COLO829 (cell line): Measurements from ENCODE around the gene BATF2.
"Not testable (repeated sequence)": the region's sequence is repeated elsewhere in the genome, so short reads cannot be mapped to it uniquely, and the experiment has no call there.

Experiments used
- DNase-seq: peaks from one replicate; pipeline ENCODE4 v3.0.0; 2012; ENCODE audit warnings: low spot score

BATF2 gene

DNA sequence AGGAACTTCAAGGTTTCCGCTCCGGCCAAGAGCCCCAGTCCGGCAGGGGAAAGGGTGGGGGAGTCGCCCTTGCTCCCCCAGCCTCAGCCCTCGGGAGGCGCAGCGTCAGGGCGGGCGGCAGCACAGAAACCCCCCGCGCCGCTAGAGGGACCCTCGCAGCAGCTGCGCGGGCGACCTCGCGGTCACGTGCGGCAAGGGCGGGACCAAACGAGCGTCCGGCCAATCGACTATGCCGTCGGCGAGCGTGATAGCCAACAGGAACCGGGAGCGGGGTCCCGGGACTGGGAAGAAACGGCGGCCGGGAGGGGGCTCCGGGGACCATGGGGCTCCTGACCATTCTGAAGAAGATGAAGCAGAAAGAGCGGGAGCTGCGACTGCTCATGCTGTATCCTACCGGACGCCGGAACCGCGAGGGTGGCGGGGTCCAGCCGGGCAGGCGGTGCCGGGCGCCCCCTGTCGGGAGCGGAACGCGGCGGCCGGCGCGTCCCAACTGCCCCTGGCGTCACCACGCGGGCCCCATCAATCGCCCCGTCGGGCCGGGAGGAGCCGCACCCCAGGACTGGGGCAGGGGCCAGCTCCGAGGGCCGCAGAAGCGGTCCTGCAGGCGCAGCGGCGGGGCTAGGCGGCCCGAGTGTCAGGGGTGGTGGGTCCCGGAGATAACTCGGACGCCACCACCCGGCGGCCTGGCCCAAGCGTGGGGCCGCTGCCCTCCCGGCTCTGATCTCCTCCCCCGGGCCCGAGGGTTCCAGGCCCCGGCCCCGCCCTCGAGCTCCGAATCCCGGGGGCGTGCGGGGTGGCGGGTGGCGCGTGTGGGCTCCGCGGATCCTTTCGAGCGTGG is 17.3 kb upstream of the BATF2 start, which contains the start of gene ARL2:
Gene ARL2 (plus strand): TSS at position 273 of the 838 bp plus-strand sequence. CDS start 48 bp downstream, at position 321.
- DNase-seq = peak; percentile 81

- peak; percentile 82 for DNase-seq
These were observed 16.5 kb upstream of the BATF2 start for GRCh38 chr11:65013130-65013887.

DNA sequence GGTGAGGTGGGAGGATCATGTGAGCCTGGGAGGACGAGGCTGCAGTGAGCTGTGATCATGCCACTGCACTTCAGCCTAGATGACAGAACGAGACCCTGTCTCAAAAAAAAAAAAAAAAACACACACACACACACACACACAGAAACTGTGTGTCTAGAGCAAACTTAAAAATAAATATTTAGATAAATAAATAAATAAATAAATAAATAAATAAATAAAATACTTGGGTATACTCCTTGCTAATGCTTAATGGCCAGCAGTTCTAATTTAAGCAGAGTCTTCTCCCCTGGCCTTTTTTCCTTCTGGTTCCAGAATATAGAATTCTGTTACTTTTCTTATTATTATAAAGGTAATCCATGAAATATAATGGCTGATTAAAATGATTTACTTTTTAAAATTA is 12.1 kb upstream of the BATF2 start:
- DNase-seq = no peak

GRCh38 chr11:65008016-65008415 is 11.2 kb upstream of the BATF2 start:
- DNase-seq = no peak

DNA sequence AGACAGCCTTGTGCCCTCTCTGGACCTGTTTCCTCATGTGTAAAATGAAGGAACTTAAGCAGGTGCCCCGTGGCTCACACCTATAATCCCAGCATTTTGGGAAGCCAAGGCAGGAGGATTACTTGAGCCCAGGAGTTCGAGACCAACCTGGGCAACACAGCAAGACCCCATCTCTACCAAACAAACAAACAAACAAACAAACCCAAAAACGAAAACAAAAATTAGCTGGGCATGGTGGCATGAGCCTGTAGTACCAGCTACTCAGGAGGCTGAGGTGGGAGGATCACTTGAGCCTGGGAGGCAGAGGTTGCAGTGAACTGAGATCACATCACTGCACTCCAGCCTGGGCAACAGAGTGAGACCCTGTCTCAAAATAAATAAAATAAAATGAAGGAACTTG is 7.2 kb upstream of the BATF2 start:
- not testable (repeated sequence) for DNase-seq

GRCh38 chr11:65003282-65003681 is 6.5 kb upstream of the BATF2 start:
- DNase-seq = no peak

- no peak for DNase-seq
These were observed 5.9 kb upstream of the BATF2 start for GRCh38 chr11:65002706-65003105.

DNA sequence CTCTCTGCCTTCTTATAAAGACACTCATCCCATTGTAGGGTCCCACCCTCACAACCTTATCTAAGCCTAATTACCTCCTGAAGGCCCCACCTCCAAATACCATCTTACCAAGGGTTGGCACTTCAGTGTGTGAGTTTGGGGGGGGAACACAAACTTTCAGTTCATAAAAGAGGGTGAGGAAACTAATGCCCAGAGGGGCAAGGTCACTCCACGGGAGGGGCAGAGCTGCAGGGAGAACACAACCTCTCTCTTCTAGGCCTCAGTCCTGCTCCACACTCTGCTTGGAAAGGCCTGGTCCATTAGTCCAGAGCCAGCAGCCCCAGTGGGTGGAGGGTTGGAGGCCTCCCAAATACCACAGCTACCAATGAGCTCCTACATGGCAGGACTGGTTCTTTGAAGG is 2.7 kb upstream of the BATF2 start:
- DNase-seq = no peak

DNA sequence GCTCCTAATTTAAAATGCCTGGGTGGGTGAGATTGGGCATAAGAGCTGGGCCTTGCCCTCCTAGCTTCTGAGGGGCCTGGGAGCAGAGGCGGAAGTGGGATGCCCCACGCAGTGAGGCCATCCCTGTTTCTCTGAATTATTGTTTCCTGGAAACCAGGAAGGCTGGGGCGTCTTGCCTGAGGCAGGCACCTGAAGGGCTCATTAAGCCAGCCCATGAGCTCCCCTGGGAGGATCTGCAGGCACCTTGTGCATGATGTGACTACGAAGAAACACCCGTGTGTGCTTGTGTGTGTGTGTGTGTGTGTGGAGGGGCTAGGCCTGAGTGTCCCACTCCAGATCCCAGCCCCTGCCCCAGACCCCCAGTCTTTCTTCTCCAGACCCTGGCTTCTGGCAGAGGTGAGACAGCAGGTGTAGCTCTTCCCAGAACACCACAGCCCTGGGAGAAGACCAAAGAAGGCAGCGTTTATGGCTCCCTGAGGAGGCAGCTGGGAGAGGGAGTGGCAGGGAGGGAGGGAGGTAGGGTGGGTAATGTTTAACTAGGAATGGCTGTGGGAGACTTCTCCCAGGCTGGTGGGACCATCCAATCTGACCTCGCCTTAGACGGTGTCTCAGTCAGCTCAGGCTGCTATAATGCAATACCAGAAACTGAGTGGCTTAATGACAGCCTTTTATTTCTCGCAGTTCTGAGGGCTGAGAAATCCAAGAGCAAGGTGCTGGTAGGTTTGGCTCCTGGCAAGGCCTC is 2.1 kb upstream of the BATF2 start:
- no peak for DNase-seq

DNA sequence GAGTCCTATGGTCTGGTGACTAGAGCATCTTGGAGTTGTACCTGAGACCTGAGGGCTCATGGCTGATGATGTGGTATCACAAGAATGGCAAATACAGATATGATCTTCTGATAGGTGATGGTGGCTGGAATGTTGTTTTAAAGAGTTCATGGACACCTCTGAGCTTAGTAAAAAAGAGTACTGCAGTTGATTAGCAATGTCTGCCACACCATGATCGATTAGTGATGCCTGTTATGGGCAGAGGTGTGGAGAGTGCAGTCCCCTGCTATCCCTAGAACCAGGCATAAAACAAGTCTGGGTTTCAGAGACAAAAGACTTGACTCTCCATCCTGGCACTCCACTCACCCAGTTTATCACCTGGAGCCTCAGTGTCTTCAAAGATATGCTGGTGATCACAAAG is 1.4 kb upstream of the BATF2 start:
- no peak for DNase-seq

GRCh38 chr11:64996327-64996709 is 453 bp downstream of the BATF2 start:
- no peak for DNase-seq

- DNase-seq = no peak
These were observed 2.5 kb downstream of the BATF2 start for GRCh38 chr11:64994318-64994717.

DNA sequence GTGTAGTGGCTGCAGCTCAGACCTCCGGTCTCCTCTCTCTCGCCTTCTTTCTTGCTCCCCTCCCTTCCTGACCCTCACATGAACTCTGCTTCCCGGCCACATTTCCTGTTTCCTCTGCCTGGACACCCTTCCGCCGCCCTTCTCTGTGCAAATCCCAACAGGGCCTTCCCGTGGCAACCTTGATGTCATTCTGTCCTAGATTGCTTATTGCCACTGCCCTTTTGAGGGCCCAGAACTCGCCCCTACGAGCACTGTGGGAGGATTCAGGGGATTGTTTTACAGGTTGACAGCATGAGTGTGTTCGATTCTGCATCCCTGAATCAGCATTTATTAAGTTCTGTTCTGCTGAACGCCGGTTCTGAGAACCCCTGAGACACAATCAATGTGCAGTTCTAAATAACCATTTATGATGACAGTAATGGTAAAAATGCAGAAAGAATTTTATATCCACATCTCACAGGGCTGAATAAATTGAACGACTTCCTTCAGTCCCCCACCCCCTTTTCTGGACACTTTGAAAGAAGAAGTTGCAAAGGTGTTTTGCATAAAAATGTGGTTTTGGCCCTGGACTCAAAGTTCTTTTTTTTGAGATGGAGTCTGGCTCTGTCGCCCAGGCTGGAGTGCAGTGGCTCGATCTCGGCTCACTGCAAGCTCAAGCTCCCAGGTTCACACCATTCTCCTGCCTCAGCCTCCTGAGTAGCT is 6.4 kb downstream of the BATF2 start:
- DNase-seq = no peak

DNA sequence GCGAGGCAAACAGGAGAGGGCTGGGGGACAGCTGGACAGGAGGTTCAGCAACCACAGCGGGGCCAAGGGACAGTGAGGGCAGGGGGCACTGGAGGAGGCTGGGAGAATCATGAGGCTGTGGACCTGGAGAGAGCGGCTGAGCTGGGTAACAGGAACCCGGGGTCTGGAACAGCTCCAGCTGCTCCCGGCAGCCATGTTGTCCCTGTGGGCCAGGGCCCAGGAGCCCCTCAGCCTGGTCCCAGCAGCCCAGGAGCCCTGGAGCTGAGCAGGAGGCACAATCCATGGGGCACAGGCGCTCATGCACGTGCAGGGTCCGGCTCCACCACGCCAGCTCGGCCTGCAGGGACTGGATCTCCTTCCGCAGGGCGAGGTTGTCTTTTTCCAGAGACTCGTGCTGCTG is 7.4 kb downstream of the BATF2 start:
- no peak for DNase-seq

DNA sequence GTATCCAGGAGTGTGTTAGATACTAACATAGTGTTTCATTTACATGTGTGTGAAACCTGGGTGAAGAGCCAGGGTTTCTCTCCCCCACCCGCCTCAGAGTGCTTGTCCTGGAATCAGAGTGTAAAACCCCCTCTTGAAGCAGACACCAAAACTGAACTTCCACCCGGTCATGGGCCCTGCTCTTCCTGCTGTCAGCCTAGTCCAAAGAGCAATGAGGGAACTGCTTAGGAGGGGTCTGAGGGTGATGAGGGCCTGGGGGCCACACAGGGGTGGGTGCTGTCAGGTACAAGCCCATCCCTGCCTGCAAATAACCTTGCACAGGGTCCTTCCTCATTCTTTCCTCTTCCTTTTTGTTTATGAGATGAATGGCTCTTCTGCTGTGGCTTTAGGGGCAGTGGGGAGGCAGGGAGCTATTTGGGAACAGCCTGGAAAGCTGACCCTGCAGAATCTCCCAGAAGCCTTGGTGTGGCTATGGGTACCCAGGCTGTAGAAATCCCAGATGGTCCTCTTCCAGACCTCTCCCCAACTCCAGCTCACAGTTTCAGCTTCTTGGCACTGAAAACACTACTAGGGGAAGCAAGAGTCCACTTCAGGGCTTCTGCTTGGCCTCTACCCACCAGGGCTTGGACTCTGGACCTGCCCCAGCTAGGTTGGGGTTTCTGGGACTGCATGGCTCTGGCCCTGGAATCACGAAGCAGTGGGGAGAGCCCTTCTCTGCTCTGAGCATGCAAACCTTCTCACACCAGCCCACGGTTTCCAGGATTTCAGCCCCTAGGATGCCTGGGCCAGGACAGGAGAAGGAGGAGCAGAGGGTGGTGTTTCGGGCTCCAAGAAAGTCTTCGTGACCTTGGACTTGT is 8.5 kb downstream of the BATF2 start:
- no peak for DNase-seq

DNA sequence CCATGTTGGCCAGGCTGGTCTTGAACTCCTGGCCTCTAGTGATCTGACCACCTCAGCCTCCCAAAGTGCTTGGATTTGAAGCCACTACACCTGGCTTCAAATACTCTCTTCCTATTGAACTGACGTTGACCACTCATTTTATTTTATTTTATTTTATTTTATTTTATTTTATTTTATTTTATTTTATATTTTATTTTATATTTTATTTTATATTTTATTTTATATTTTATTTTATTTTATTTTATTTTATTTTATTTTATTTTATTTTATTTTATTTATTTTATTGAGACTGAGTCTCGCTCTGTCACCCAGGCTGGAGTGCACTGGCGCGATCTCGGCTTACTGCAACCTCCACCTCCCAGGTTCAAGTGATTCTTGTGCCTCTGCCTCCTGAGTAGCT is 13.4 kb downstream of the BATF2 start:
- DNase-seq = not testable (repeated sequence)

- DNase-seq = no peak
These were observed 20.1 kb downstream of the BATF2 start for GRCh38 chr11:64976651-64977050.

GRCh38 chr11:64974124-64974523 is 22.6 kb downstream of the BATF2 start:
- no peak for DNase-seq

- peak; percentile 82 for DNase-seq
These were observed 25.1 kb downstream of the BATF2 start, which contains the start of gene MAJIN for GRCh38 chr11:64971421-64972233. MAJIN (minus strand) TSS chr11:64972108; CDS start chr11:64959405, 12,703 bp downstream.

- DNase-seq = no peak
These were observed 26.0 kb downstream of the BATF2 start for GRCh38 chr11:64970731-64971151.
